Amniotic stem cell (primary cell): ENCODE data around the gene RPE.

Source experiments
- DNase-seq: peaks from one replicate; lab custom pipeline; 2025; lab: John Stamatoyannopoulos, UW

The RPE gene

DNA sequence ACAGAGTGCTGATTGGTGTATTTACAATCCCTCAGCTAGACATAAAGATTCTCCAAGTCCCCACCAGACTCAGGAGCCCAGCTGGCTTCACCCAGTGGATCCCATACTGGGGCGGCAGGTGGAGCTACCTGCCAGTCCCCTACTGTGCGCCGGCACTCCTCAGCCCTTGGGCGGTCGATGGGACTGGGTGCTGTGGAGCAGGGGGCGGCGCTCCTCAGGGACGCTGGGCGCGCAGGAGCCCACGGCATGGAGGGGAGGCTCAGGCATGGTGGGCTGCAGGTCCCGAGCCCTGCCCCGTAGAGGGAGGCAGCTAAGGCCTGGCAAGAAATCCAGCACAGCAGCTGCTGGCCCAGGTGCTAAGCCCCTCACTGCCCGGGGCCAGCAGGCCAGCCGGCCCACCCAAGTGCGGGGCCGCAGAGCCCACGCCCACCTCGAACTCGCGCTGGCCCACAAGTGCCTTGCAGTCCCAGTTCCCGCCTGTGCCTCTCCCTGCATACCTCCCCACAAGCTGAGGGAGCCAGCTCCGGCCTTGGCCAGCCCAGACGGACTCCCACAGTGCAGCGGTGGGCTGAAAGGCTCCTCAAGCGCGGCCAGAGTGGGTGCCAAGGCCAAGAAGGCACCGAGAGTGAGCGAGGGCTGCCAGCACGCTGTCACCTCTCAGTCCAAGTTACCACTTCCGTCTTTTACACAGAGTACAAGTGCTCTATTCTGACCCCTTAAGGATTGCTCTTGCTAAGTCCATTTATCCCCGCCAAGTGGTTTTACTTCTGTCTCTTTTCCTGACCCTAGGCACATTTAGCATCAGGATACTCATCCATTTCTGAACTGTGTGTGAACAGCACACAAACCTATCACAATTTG is 1.7 kb upstream of the RPE start:
- DNase-seq, result no peak

GRCh38 chr2:210003359-210003758 is 921 bp downstream of the RPE start:
- DNase-seq, result no peak

- no peak for DNase-seq
These were observed 2.4 kb downstream of the RPE start for GRCh38 chr2:210004881-210005280.

DNA sequence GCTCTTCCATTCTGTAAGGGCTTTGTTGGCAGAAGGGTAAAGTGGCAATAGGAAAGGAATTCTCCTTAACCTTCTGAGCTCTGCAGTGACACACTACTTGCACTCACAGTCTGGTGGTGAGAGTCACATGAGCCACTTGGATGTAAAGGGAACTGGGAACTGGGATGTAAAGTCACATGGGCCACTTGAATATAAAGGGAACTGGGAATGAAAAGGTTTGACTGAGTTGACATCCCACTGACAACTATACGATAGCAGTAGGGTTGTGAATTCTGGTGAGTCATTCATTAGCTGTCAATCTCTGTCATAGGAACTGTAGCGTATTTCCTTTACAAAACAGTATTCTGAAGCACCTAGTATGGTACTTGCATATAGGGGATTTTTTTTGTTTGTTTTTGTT is 5.5 kb downstream of the RPE start:
- DNase-seq, result no peak

GRCh38 chr2:210009126-210009525 is 6.7 kb downstream of the RPE start:
- no peak for DNase-seq

GRCh38 chr2:210009896-210010295 is 7.5 kb downstream of the RPE start:
- no peak for DNase-seq

GRCh38 chr2:210020138-210020537 is 17.7 kb downstream of the RPE start:
- no peak for DNase-seq

DNA sequence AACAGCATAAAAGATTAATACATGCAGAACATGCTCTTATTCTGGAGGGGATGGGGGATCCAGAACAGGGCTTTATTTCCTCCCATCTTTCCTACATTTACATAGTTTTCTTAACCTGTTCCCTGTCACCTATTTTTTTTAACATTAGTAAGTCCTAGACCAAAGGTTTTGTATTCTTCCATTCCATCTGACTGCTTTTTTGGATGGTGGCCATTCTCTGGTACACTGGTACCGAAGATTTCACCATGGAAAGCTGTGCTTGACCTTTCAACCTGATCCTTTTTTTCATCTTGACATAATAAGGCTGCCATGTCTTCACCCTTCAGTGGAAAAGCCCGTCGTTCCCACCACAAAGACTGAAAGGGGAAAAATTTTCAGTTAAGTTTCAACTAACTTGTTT is 20.4 kb downstream of the RPE start:
- DNase-seq, result no peak

DNA sequence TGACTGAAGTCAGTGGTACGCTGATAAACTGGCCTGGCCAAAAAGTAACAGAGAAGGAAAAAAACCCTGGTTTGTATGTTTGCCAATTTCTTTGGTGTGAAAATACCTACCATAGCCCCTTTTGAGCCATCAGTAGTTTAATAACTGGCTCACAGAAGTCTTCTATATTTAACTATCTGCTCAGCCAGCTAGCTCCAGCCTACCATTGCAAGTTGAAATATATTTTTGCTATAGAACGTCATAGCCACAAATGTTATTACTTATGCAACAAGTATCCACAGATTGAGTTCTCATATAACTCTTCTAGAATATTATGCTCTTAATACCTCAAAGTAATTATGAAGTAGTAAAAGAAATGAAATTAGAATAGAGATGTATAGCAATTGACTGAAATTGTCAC is 25.2 kb downstream of the RPE start:
- DNase-seq, result no peak

DNA sequence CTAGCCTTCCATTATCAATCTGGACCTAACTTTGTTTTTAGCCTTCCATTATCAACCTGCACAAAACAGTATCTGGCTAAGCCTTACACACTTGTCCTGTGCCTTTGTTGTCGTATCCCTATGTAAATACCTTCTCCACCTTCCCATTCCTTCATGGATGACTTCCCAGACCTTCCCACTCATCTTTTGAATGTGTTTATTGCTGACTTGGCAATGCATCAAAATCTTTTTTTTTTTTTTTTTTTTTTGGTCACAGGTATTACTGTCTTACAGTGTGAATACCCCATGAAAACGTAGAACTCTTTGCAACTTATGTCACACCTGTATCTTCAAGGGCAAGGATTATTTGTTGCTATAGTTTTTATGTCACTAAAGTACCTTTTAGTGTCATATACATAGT is 25.7 kb downstream of the RPE start:
- no peak for DNase-seq

- DNase-seq, result no peak
These were observed 31.7 kb downstream of the RPE start for GRCh38 chr2:210034087-210034683.

DNA sequence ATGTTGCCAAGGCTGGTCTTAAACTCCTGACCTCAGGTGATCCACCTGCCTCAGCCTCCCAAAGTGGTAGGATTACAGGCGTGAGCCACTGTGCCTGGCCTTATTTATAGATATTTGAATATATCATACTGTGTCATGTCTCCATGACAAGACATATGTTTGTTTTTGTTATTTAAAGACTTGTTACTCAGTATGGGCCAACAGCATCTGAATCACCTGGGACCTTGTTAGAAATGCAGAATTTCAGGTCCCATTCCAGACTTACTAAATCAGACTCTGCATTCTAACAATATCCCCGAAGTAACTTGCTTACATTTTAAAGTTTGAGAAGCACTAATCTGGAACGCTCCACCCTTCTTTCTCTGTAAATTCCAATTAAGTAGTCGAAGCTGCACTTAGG is 33.2 kb downstream of the RPE start:
- no peak for DNase-seq

GRCh38 chr2:210038078-210038477 is 35.6 kb downstream of the RPE start:
- DNase-seq, result no peak

DNA sequence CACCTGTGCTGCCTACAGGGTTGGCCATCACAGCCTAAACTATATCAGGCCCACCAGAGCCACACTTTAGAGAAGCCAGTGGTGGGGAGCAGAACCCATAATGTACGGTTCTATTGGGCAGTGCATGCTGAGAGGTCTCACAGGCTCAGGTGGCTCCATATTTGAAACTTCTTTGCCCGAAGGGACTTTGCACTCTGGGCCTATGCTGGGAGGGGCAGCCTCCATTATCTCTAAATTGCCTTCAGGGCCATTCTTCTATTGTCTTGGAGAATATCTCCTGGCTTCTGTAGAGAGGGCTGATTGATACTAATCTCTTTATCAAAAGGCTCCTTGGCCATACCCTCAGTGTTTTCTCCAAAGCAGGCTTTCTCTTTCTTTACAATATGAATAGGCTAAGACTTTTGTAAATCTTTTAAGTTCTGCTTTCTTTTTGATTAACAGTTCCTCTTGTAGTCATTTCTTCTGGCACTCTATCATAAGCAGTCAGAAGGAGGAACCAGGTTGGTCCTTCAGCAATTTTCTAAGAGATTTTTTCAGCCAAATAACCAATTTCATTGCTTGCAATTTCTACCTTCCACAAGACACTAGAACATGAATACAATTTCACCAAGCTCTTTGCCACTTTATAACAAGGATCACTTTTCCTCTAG is 44.5 kb downstream of the RPE start:
- no peak for DNase-seq

DNA sequence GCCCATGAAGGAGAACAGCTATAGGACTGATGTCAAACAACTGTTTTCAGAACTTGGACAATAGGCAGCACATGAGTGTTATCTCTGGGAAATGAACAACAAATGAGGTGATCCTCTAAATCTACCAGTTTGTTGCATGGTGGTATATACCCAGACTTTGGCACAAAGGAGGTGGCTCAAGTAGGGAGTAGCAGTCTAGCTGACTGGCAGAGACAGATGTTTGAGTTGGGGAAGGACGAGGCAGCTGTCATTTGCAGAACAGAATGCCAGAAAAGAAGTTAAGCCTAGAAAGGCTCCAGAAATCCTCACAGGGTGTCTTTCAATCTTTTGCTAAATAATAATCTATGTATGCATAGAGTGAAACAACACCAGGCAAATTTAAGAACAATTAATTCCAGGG is 47.4 kb downstream of the RPE start:
- no peak for DNase-seq

- no peak for DNase-seq
These were observed 48.4 kb downstream of the RPE start for GRCh38 chr2:210050885-210051284.

GRCh38 chr2:210054696-210055095 is 52.3 kb downstream of the RPE start:
- no peak for DNase-seq

DNA sequence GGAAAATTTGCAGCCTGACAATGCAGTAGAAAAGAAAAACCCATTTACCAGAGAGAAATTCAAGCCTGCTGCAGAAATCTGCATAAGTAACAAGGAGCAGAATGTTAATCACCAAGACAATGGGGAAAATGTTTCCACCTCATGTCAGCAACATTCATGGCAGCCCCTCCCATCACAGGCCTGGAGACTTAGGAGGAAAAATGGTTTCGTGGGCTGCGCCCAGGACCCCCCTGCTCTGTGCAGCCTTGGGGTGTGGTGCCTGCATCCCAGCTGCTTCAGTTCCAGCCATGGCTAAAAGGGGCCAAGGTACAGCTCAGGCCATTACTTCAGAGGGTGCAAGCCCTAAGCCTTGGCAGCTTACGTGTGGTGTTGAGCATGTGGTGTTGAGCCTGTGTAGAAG is 53.4 kb downstream of the RPE start:
- DNase-seq, result no peak

- DNase-seq, result no peak
These were observed 60.9 kb downstream of the RPE start for GRCh38 chr2:210063306-210063705.
